ENCODE measurements around the gene KLK15. TPM values are rescaled to one million over a fixed set of nuclear protein-coding genes. Genes with fewer than 3 reads are reported as not detected.

Gene KLK15
- polyA plus RNA-seq, 5 donors = not detected

DNA sequence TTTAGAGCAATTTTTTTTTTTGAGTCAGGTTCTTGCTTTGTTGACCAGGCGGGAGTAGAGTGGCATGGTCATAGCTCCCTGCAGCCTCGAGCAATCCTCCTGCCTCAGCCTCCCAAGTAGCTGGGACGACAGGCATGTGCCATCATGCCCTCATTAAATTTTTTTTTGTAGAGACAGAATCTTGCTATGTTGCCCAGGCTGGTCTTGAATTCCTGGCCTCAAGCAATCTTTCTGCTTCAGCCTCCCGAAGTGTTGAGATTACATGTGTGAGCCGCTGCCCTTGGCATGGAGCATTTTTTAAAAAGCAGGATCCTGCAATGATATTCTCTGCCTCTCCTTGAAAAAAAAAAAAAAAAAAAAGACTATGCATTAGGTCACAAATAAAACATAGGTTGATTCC is 57.2 kb downstream of the KLK15 start:
- DNase-seq = no peak

Other genes with a start within 250 kb of the KLK15 start
- under 1 TPM; 0.05 to 0.55 (median 0.14) TPM for gene SYT3, start 193.7 kb downstream of the KLK15 start, polyA plus RNA-seq (ENCODE audit: insufficient read depth in 1 of 5, insufficient read length in 5 of 5, low replicate concordance in 1 of 5)
- under 1 TPM in 2 of 5 donors, not detected in 3; 0.45 to 0.46 TPM for gene C19orf81, start 184.1 kb downstream of the KLK15 start, polyA plus RNA-seq (ENCODE audit: insufficient read depth in 1 of 5, insufficient read length in 5 of 5, low replicate concordance in 1 of 5)
- 1 to 10 TPM; 4.1 to 7.5 (median 4.8) TPM for gene SHANK1, start 113.8 kb downstream of the KLK15 start, polyA plus RNA-seq (ENCODE audit: insufficient read depth in 1 of 5, insufficient read length in 5 of 5, low replicate concordance in 1 of 5)
- gene CLEC11A, start 110.2 kb downstream of the KLK15 start, polyA plus RNA-seq (ENCODE audit: insufficient read depth in 1 of 5, insufficient read length in 5 of 5, low replicate concordance in 1 of 5) = 10 to 100 TPM; 29.6 to 66.3 (median 36.1) TPM
- gene GPR32, start 63.1 kb downstream of the KLK15 start, polyA plus RNA-seq (ENCODE audit: insufficient read depth in 1 of 5, insufficient read length in 5 of 5, low replicate concordance in 1 of 5) = not detected
- under 1 TPM in 2 of 5 donors, not detected in 3; 0.18 to 0.19 TPM for gene ACP4, start 43.2 kb downstream of the KLK15 start, polyA plus RNA-seq (ENCODE audit: insufficient read depth in 1 of 5, insufficient read length in 5 of 5, low replicate concordance in 1 of 5)
- under 1 TPM; 0.39 to 0.94 (median 0.80) TPM for gene KLK1, start 9.8 kb downstream of the KLK15 start, polyA plus RNA-seq (ENCODE audit: insufficient read depth in 1 of 5, insufficient read length in 5 of 5, low replicate concordance in 1 of 5)
- gene KLK3, start 21.3 kb upstream of the KLK15 start, polyA plus RNA-seq (ENCODE audit: insufficient read depth in 1 of 5, insufficient read length in 5 of 5, low replicate concordance in 1 of 5) = not detected
- under 1 TPM in 3 of 5 donors, not detected in 2; 0.16 to 0.24 (median 0.17) TPM for gene KLK2, start 39.9 kb upstream of the KLK15 start, polyA plus RNA-seq (ENCODE audit: insufficient read depth in 1 of 5, insufficient read length in 5 of 5, low replicate concordance in 1 of 5)
- not detected for gene KLK4, start 77.8 kb upstream of the KLK15 start, polyA plus RNA-seq (ENCODE audit: insufficient read depth in 1 of 5, insufficient read length in 5 of 5, low replicate concordance in 1 of 5)
- gene KLK5, start 119.5 kb upstream of the KLK15 start, polyA plus RNA-seq (ENCODE audit: insufficient read depth in 1 of 5, insufficient read length in 5 of 5, low replicate concordance in 1 of 5) = under 1 TPM; 0.18 to 0.93 (median 0.56) TPM
- under 1 TPM in 4 of 5 donors, not detected in 1; 0.15 to 0.37 (median 0.32) TPM for gene KLK6, start 136.0 kb upstream of the KLK15 start, polyA plus RNA-seq (ENCODE audit: insufficient read depth in 1 of 5, insufficient read length in 5 of 5, low replicate concordance in 1 of 5)
- under 1 TPM in 3 of 5 donors, not detected in 2; 0.12 to 0.31 (median 0.14) TPM for gene KLK7, start 150.3 kb upstream of the KLK15 start, polyA plus RNA-seq (ENCODE audit: insufficient read depth in 1 of 5, insufficient read length in 5 of 5, low replicate concordance in 1 of 5)
- gene KLK8, start 168.0 kb upstream of the KLK15 start, polyA plus RNA-seq (ENCODE audit: insufficient read depth in 1 of 5, insufficient read length in 5 of 5, low replicate concordance in 1 of 5) = under 1 TPM in 1 of 5 donors, not detected in 4; 0.46 TPM
- gene KLK10, start 186.1 kb upstream of the KLK15 start, polyA plus RNA-seq (ENCODE audit: insufficient read depth in 1 of 5, insufficient read length in 5 of 5, low replicate concordance in 1 of 5) = 1 to 10 TPM in 3 of 5 donors, under 1 TPM in 2; 0.48 to 1.2 (median 1.1) TPM
- gene KLK11, start 193.0 kb upstream of the KLK15 start, polyA plus RNA-seq (ENCODE audit: insufficient read depth in 1 of 5, insufficient read length in 5 of 5, low replicate concordance in 1 of 5) = 1 to 10 TPM; 2.1 to 5.0 (median 3.6) TPM
- under 1 TPM; 0.39 to 0.76 (median 0.59) TPM for gene KLK12, start 201.4 kb upstream of the KLK15 start, polyA plus RNA-seq (ENCODE audit: insufficient read depth in 1 of 5, insufficient read length in 5 of 5, low replicate concordance in 1 of 5)
- gene KLK13, start 231.5 kb upstream of the KLK15 start, polyA plus RNA-seq (ENCODE audit: insufficient read depth in 1 of 5, insufficient read length in 5 of 5, low replicate concordance in 1 of 5) = under 1 TPM; 0.30 to 0.76 (median 0.38) TPM
- under 1 TPM in 4 of 5 donors, not detected in 1; 0.13 to 0.31 (median 0.23) TPM for gene KLK14, start 249.3 kb upstream of the KLK15 start, polyA plus RNA-seq (ENCODE audit: insufficient read depth in 1 of 5, insufficient read length in 5 of 5, low replicate concordance in 1 of 5)